GM12874 (cell line): ENCODE results near the gene B3GNT8.

Experiments
- CTCF ChIP-seq: IDR thresholded peaks from 2 replicates; pipeline ENCODE4 v1.5.1; 2011; ENCODE audit warnings: low read depth, mild to moderate bottlenecking, control low read depth, low read length, moderate library complexity; ENCODE audit not compliant: insufficient read depth

B3GNT8 gene

GRCh38 chr19:41399525-41399924 lies 27.6 kb downstream of the B3GNT8 start:
- no peak for TF ChIP-seq CTCF

DNA sequence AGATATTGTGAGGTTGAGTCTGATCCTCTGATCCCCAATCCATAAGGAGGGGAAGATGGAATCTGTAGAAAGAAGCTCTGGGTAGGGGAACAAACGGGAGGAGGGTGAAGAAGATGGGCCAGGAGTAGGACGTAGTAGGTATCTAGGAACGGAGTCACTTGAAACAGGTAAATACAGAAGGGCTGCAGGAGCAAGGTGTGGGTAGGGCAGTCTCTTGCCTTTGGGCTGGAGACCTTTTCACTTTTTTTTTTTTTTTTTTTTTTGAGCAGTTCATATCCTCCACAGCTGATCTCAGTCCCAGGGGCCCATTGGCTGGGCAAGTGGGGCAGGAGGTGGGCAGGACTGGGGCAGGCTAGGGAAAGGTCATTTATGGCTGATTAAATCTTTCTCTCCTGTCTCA lies 28.1 kb downstream of the B3GNT8 start:
- TF ChIP-seq CTCF, result no peak

GRCh38 chr19:41398598-41398997 lies 28.6 kb downstream of the B3GNT8 start:
- TF ChIP-seq CTCF, result no peak

DNA sequence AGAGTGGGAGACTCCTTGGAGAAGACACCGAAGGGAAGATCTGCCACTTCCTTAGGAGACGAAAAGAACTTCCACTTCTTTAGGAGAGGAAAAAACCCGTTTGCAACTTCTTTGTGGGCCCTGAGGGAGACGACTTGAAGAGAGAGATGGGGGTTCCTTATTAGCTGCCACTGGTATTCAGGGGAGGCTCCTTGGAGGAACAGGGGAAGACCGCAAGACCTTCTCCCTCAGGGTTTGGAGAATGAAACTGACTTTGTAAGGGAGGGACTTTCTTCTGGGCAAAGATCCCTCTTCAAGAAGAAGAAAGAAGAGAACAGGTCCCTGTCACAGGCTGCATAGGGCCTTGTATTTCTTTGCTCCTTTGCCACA lies 29.1 kb downstream of the B3GNT8 start:
- no peak for TF ChIP-seq CTCF

DNA sequence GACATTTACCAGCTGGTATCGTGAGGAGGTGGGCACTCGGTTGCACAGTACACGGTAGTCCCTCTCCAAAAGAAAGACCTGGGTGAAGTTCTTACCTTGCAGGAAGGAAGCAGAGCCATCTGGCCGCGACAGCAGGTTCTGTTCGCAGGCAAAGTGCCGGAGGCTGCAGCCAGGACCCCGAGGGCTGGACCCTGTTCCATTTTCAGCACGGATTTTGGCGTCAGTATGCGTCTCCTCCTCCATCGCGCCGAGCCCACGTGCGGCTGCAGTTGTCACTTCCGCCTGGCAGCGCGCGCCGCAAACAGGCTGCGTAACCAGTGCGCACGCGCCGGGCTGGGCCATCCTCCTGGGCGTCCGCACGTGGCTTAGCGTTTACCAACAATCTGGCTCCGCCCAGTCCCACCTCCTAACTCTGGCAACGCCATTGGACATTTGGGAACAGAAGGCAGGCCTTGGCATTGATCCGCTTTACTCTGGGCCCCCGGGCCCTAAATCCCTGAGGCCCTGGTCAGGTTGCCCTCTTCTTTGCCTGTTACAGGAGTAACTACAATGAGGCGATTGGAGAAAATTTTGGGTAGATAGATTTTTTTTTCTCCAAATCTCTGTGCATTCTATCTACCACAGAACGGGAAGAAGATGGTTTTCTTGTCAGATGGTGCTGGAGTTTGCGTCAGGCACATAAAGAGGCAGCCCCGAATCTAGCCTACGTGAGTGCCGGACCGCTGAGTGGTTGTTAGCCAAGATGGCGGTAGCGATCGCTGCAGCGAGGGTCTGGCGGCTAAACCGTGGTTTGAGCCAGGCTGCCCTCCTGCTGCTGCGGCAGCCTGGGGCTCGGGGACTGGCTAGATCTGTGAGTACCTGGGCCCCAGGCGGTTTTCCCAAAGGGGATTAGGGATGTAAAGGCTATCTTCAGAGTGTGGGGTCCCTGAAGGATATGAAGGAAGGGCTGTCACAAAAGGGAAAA lies 29.8 kb downstream of the B3GNT8 start, which contains the start of the genes BCKDHA and EXOSC5:
Gene BCKDHA (plus strand): TSS at position 733 of the 964 bp plus-strand sequence. CDS start 10 bp downstream, at position 743.
Gene EXOSC5 (minus strand): TSS at position 274 of the 964 bp plus-strand sequence. CDS start 31 bp downstream, at position 243.
- TF ChIP-seq CTCF, result no peak

DNA sequence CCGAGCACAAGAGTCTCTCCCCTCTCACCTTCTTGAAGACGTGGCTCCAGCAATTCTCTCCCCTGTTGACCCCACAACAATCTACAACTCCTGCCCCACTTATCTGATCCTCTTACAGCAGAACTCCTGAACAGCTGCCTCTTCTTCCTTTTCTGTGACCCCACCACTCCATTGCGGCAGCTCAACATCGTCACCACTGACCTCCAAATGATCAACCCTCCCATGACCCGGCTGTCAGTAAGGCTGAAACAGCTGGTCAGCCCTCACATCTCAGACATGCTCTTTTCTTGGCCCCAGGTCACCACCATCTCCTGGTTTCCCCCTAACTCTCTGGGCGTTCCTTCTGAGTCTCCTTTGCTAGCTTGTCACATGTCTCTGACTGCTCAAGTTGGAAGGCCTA lies 31.8 kb downstream of the B3GNT8 start:
- no peak for TF ChIP-seq CTCF

- no peak for TF ChIP-seq CTCF
These were observed 34.4 kb downstream of the B3GNT8 start for GRCh38 chr19:41392775-41393174.
